ENCODE measurements around the gene GRID1. TPM values are rescaled to one million over a fixed set of nuclear protein-coding genes. Genes with fewer than 3 reads are reported as not detected.
A peak's percentile ranks its signal among the peaks of the same experiment; 100 is the strongest.
"Not testable (repeated sequence)": the region's sequence is repeated elsewhere in the genome, so short reads cannot be mapped to it uniquely, and the experiment has no call there.

The GRID1 gene
- total RNA-seq, 1 experiment from 2014 or later, result 0.53 TPM

GRCh38 chr10:86191166-86191565 is 175.4 kb downstream of the GRID1 start:
- in situ Hi-C loops (cut with HindIII; ENCODE audit: low pct_unique_long_range_greater_than_20kb, low sequenced_read_pairs), result no loop called here
- no peak for DNase-seq (ENCODE audit: low read depth, low spot score)

GRCh38 chr10:86190291-86190690 is 176.3 kb downstream of the GRID1 start:
- in situ Hi-C loops (cut with HindIII; ENCODE audit: low pct_unique_long_range_greater_than_20kb, low sequenced_read_pairs), result no loop called here
- no peak for DNase-seq (ENCODE audit: low read depth, low spot score)

- in situ Hi-C loops (cut with HindIII; ENCODE audit: low pct_unique_long_range_greater_than_20kb, low sequenced_read_pairs), result no loop called here
These were observed 176.7 kb downstream of the GRID1 start for GRCh38 chr10:86189891-86190290.

GRCh38 chr10:86188796-86189558 is 177.6 kb downstream of the GRID1 start:
- DNase-seq (ENCODE audit: low read depth, low spot score), result no peak
- in situ Hi-C loops (cut with HindIII; ENCODE audit: low pct_unique_long_range_greater_than_20kb, low sequenced_read_pairs), result no loop called here

More at GRCh38 chr10:86189891-86190290, 176.7 kb downstream of the GRID1 start:
- no peak for DNase-seq (ENCODE audit: low read depth, low spot score)

- in situ Hi-C loops (cut with HindIII; ENCODE audit: low pct_unique_long_range_greater_than_20kb, low sequenced_read_pairs), result no loop called here
- DNase-seq (ENCODE audit: low read depth, low spot score), result no peak
These were observed 178.3 kb downstream of the GRID1 start for GRCh38 chr10:86188326-86188725.

GRCh38 chr10:86187499-86188239 is 178.9 kb downstream of the GRID1 start:
- DNase-seq (ENCODE audit: low read depth, low spot score), result no peak
- in situ Hi-C loops (cut with HindIII; ENCODE audit: low pct_unique_long_range_greater_than_20kb, low sequenced_read_pairs), result no loop called here

GRCh38 chr10:86186633-86187032 is 180.0 kb downstream of the GRID1 start:
- no peak for DNase-seq (ENCODE audit: low read depth, low spot score)
- in situ Hi-C loops (cut with HindIII; ENCODE audit: low pct_unique_long_range_greater_than_20kb, low sequenced_read_pairs), result no loop called here

GRCh38 chr10:86182595-86182994 is 184.0 kb downstream of the GRID1 start:
- DNase-seq (ENCODE audit: low read depth, low spot score), result no peak
- in situ Hi-C loops (cut with HindIII; ENCODE audit: low pct_unique_long_range_greater_than_20kb, low sequenced_read_pairs), result no loop called here

GRCh38 chr10:86182150-86182549 is 184.4 kb downstream of the GRID1 start:
- in situ Hi-C loops (cut with HindIII; ENCODE audit: low pct_unique_long_range_greater_than_20kb, low sequenced_read_pairs), result no loop called here
- DNase-seq (ENCODE audit: low read depth, low spot score), result no peak

GRCh38 chr10:86180861-86181260 is 185.7 kb downstream of the GRID1 start:
- no peak for DNase-seq (ENCODE audit: low read depth, low spot score)
- in situ Hi-C loops (cut with HindIII; ENCODE audit: low pct_unique_long_range_greater_than_20kb, low sequenced_read_pairs), result no loop called here

- in situ Hi-C loops (cut with HindIII; ENCODE audit: low pct_unique_long_range_greater_than_20kb, low sequenced_read_pairs), result no loop called here
- DNase-seq (ENCODE audit: low read depth, low spot score), result no peak
These were observed 186.6 kb downstream of the GRID1 start for GRCh38 chr10:86179961-86180360.

GRCh38 chr10:86179153-86179524 is 187.5 kb downstream of the GRID1 start:
- DNase-seq (ENCODE audit: low read depth, low spot score), result no peak

GRCh38 chr10:86178401-86179152 is 188.0 kb downstream of the GRID1 start:
- DNase-seq (ENCODE audit: low read depth, low spot score), result peak; percentile 36
- in situ Hi-C loops (cut with HindIII; ENCODE audit: low pct_unique_long_range_greater_than_20kb, low sequenced_read_pairs), result no loop called here

More at GRCh38 chr10:86179153-86179524, 187.5 kb downstream of the GRID1 start:
- in situ Hi-C loops (cut with HindIII; ENCODE audit: low pct_unique_long_range_greater_than_20kb, low sequenced_read_pairs), result no loop called here

GRCh38 chr10:86177537-86178155 is 188.9 kb downstream of the GRID1 start:
- no peak for DNase-seq (ENCODE audit: low read depth, low spot score)
- in situ Hi-C loops (cut with HindIII; ENCODE audit: low pct_unique_long_range_greater_than_20kb, low sequenced_read_pairs), result no loop called here

- no peak for DNase-seq (ENCODE audit: low read depth, low spot score)
- in situ Hi-C loops (cut with HindIII; ENCODE audit: low pct_unique_long_range_greater_than_20kb, low sequenced_read_pairs), result no loop called here
These were observed 189.6 kb downstream of the GRID1 start for GRCh38 chr10:86176850-86177536.

- in situ Hi-C loops (cut with HindIII; ENCODE audit: low pct_unique_long_range_greater_than_20kb, low sequenced_read_pairs); DNase-seq (ENCODE audit: low read depth, low spot score): not testable (repeated sequence)
These were observed 191.1 kb downstream of the GRID1 start for GRCh38 chr10:86175476-86175875.

- DNase-seq (ENCODE audit: low read depth, low spot score), result no peak
- in situ Hi-C loops (cut with HindIII; ENCODE audit: low pct_unique_long_range_greater_than_20kb, low sequenced_read_pairs), result no loop called here
These were observed 194.3 kb downstream of the GRID1 start for GRCh38 chr10:86172301-86172700.
